GM18868 (cell line): Measurements from ENCODE around the gene DENND5B.
A peak's percentile ranks its signal among the peaks of the same experiment; 100 is the strongest.
"Not testable (repeated sequence)": the region's sequence is repeated elsewhere in the genome, so short reads cannot be mapped to it uniquely, and the experiment has no call there.

Experiments used
- ATAC-seq: cut with Tn5 transposase; IDR thresholded peaks from one replicate; pipeline ENCODE4 v1.9.1; 2021; ENCODE audit warnings: mild to moderate bottlenecking, moderate library complexity; ENCODE audit not compliant: unreplicated experiment

The DENND5B gene

GRCh38 chr12:31590642-31591379, at the start of gene DENND5B:
Gene DENND5B, minus strand, starts transcription at chr12:31591136. Its CDS starts 304 bp downstream, at chr12:31590832.
- ATAC-seq: peak; percentile 45

- no peak for ATAC-seq
Measured at GRCh38 chr12:31634620-31635019, 43.7 kb upstream of the DENND5B start.

- ATAC-seq: no peak
Measured at GRCh38 chr12:31633464-31633863, 42.5 kb upstream of the DENND5B start.

- no peak for ATAC-seq
Measured at GRCh38 chr12:31631809-31632208, 40.9 kb upstream of the DENND5B start.

- ATAC-seq: no peak
Measured at GRCh38 chr12:31631023-31631724, 40.2 kb upstream of the DENND5B start.

- no peak for ATAC-seq
Measured at GRCh38 chr12:31629756-31630732, 39.1 kb upstream of the DENND5B start.

GRCh38 chr12:31627456-31628054, 36.6 kb upstream of the DENND5B start:
- ATAC-seq: no peak

- no peak for ATAC-seq
Measured at GRCh38 chr12:31626270-31626995, 35.5 kb upstream of the DENND5B start.

- ATAC-seq: no peak
Measured at GRCh38 chr12:31622038-31622437, 31.1 kb upstream of the DENND5B start.

GRCh38 chr12:31620311-31620710, 29.4 kb upstream of the DENND5B start:
- no peak for ATAC-seq

GRCh38 chr12:31618228-31619025, 27.5 kb upstream of the DENND5B start:
- ATAC-seq: no peak

- ATAC-seq: no peak
Measured at GRCh38 chr12:31612819-31613218, 21.9 kb upstream of the DENND5B start.

GRCh38 chr12:31608299-31608698, 17.4 kb upstream of the DENND5B start:
- ATAC-seq: not testable (repeated sequence)

GRCh38 chr12:31605531-31605930, 14.6 kb upstream of the DENND5B start:
- no peak for ATAC-seq

- peak; percentile 96 for ATAC-seq
Measured at GRCh38 chr12:31603546-31604009, 12.6 kb upstream of the DENND5B start.

- no peak for ATAC-seq
Measured at GRCh38 chr12:31600750-31601149, 9.8 kb upstream of the DENND5B start.

GRCh38 chr12:31600252-31600651, 9.3 kb upstream of the DENND5B start:
- no peak for ATAC-seq

GRCh38 chr12:31599053-31599452, 8.1 kb upstream of the DENND5B start:
- ATAC-seq: peak; percentile 68

- no peak for ATAC-seq
Measured at GRCh38 chr12:31597066-31597465, 6.1 kb upstream of the DENND5B start.
